T-helper 2 cell treated with Interferon-gamma antibody and Interleukin-4, amounts not matched to agents 100 ng/mL and 5 ng/mL, for 36 hours (primary cell): ENCODE results near the gene CES1. TPM values are rescaled to one million over a fixed set of nuclear protein-coding genes. Genes with fewer than 3 reads are reported as not detected.
"Not testable (repeated sequence)": the region's sequence is repeated elsewhere in the genome, so short reads cannot be mapped to it uniquely, and the experiment has no call there.

Experiments
- intact Hi-C: fragments of 100-400 bp; cut with micrococcal nuclease; formaldehyde crosslinking; loops from one replicate; pipeline ENCODE4 v1.15.1; 2023
- total RNA-seq: library from RNA; stranded (reverse); gene quantifications from 2 replicates; pipeline ENCODE4 v1.2.3, GENCODE V29; 2022

CES1 gene
- total RNA-seq, 1 donor from 2014 or later, result 0.48 TPM

GRCh38 chr16:55791512-55791911 lies 41.4 kb downstream of the CES1 start:
- intact Hi-C loops, result not testable (repeated sequence)

DNA sequence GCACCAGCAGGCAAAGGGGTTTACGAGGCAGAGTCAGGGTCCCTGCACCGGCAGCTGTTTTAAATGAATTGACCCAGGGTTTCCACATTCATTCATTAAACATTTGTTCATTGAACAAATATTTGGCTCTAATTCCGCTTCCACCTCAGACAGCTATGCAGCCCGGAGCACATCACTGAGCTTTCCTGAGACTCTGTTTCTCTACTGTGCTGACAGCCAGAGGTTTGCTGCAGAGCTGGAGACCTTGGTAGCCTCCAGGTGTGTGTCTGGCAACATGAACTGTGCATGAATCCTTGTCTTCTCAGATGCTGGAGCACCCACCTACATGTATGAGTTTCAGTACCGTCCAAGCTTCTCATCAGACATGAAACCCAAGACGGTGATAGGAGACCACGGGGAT lies 42.7 kb downstream of the CES1 start:
- intact Hi-C loops, result not testable (repeated sequence)

- intact Hi-C loops, result not testable (repeated sequence)
Observed at GRCh38 chr16:55782793-55783091, 50.2 kb downstream of the CES1 start.

GRCh38 chr16:55782091-55782792 lies 50.7 kb downstream of the CES1 start:
- intact Hi-C loops, result not testable (repeated sequence)

GRCh38 chr16:55781456-55781855 lies 51.4 kb downstream of the CES1 start:
- intact Hi-C loops, result not testable (repeated sequence)

- intact Hi-C loops, result not testable (repeated sequence)
Observed at GRCh38 chr16:55780095-55780407, 52.8 kb downstream of the CES1 start.

DNA sequence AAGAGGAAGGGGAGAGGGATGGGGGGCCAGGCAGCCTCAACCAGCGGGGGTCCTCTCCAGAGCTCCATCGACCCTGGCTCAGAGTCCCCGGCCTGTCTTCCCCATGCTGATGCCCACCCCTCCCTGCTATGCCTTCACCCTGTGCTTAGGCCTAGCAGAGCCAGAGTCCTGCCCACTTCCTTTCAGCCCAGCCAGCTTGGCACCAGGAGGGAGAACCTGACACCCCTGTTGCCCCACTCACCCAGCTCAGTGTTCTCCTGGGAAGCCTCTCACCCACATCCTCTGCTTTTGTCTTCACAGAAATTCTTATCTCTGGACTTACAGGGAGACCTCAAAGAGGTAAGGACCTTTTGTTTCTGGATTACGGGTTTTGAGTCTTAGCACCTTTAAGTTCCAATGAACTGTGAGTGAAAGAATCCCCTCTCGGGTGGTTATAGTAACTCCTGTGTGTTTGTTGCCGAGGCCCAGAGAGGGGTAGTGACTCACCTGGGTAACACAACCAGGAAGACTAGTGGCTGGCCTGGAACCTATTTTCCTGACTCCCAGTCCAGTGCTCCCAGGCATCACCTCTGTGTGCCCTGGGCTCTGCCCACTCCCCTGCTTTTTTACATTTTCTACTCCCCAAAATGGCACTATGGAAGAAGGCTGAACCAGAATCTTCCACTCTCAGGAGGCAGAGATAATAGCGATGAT lies 53.3 kb downstream of the CES1 start:
- intact Hi-C loops, result no loop called here

GRCh38 chr16:55778757-55779156 lies 54.1 kb downstream of the CES1 start:
- intact Hi-C loops, result no loop called here

GRCh38 chr16:55775857-55776256 lies 57.0 kb downstream of the CES1 start:
- intact Hi-C loops, result no loop called here

- intact Hi-C loops, result no loop called here
Observed at GRCh38 chr16:55773859-55774549, 58.9 kb downstream of the CES1 start.

GRCh38 chr16:55765161-55765560 lies 67.7 kb downstream of the CES1 start:
- intact Hi-C loops, result no loop called here

DNA sequence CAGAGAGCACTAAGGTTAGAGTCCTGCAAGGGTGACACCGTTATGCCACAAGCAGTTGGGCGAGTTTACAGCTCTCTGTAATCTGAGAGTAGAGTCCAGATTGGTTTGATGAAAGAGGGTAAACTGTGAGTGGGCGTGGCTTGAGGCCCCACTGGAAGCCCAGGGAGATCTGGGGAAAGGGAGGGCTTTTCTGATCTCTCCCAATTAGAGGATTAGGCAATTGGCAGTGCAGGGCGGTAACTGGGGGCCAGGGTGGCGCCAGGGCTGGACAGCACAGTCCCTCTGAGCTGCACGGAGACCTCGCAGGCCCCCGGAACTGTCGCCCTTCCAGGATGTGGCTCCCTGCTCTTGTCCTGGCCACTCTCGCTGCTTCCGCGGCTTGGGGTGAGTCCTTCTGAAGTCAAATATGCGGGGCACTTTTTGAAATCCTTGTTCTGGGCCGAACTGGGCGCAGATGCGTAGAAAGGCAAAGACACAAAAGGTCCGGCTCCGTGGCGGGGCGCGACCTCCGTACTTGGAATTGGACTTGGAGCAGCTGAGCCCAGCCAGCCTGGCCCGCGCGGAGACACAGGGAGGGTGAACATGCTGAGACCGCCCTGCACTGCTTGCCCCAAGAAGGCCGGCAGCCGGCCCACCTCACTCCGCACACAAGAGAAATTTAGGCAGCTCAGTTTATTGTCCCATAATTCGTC lies 72.4 kb downstream of the CES1 start:
- intact Hi-C loops, result no loop called here

DNA sequence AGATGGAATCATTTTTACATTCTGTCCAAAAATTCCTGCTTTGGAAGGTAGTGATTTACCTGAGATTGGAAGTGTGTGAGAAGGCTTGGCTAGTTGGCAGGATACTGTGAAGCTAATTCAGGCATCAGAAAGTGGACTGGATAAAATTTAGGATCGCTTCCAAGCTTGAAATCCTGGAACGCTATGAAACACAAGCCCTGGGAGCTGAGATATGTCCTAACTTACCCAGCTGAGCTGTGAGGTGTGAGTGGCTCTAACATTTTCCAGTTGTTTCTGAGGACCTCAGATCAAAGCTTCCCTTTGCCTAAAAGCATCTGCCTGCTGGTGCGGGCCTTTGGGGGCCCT lies 73.0 kb downstream of the CES1 start:
- intact Hi-C loops, result not testable (repeated sequence)

DNA sequence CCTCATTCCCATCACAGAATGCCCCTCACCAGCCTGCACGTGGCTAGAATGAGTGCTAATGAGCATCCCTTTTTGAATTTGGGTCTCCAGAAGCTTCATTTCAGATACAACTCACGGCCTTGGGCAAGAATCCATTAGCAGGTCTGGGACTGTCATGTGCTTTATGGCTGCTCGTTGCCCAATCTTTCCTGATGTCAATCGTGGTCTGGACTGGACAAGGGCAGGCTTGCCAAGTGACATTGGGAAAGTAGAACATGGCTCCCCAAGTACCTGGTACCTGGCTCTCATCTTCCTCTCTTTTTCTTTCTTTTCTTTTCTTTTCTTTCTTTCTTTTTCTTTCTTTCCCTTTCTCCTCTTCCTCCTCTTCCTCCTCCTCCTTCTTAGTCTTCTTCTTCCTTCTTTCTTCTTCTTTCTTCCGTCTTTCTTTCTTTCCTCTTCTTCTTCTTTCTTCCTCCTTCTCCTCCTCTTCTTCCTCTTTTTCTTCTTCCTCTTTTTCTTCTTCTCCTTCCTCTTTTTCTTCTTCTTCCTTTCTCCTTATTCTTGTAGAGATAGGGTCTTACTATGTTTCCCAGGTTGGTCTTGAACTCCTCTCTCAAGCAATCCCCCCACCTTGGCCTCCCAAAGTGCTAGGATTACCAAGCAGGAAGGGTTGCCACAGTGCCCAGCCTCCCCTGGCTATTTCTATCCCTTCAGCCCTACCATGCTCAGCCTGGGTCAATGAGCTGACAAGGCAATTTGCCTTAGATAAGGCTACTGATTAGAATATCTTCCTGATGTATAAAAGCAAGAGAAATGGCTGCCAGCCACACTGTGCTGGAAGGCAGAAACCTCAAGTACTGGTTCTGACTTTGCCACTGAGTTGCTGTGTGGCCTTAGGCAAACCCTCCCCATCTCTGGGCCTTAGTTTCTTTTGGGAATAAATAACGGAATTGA lies 75.0 kb downstream of the CES1 start:
- intact Hi-C loops, result not testable (repeated sequence)

DNA sequence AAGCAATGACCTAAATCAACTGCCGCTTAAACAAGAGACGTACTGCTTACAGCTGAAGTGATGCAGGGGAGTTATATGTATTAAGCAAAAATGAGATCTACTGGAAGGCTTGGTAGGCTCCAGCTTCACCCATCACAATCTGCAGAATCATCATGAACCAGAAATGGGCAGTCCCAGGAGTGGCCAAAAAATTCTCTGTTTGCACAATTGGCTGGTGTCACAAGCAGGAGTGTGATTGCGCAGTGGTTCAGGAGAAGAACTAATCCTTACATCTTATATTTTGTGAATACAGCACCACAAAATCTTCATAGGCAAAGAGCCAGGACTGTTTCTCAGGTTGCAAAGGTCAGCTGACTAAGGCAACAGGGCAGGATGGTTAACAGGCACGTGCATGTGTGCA lies 75.9 kb downstream of the CES1 start:
- intact Hi-C loops, result no loop called here

DNA sequence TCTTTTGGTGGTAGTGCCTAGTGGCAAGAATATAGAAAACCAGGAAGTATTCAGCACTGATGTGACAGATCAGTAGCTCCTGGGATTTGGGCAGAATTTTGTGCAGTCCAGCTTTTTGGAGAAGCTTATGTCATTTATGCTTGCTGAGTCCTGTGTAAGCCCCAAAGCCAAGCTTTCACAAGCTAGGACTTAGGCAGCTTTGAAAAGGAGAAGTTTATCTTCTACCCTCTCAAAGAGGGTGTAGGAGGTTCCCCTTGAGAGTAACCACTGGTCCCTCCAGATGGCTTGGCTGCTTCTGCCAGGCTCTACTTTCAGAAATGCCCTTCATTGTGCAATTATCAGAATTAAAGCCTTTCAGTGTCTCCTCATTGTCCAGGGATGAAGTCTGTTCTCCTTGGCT lies 78.8 kb downstream of the CES1 start:
- intact Hi-C loops, result loop anchor here (5.0 kb wide), 1 partner anchor 438 kb away; the partner anchor contains the start of gene GNAO1

DNA sequence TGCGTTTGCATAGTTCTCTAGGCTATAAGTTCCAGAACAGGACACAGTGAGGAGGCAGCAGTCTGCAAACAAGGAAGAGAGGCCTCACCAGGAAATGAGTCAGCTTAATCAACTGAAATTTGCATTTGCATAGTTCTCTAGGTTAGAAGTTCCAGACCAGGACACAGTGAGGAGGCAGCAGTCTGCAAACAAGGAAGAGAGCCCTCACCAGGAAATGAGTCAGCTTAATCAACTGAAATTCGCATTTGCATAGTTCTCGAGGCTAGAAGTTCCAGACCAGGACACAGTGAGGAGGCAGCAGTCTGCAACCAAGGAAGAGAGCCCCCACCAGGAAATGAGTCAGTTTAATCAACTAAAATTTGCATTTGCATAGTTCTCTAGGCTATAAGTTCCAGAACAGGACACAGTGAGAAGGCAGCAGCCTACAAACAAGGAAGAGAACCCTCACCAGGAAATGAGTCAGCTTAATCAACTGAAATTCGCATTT lies 79.7 kb downstream of the CES1 start:
- intact Hi-C loops, result loop anchor here (5.0 kb wide), 1 partner anchor 439 kb away; the partner anchor contains the start of gene GNAO1
